Right cardiac atrium (tissue), 5 donors: ENCODE data around the gene AMIGO2. TPM values are rescaled to one million over a fixed set of nuclear protein-coding genes. Genes with fewer than 3 reads are reported as not detected.
"Not testable (repeated sequence)": the region's sequence is repeated elsewhere in the genome, so short reads cannot be mapped to it uniquely, and the experiment has no call there.

Experiments used
- ATAC-seq, 2 donors: fragments of 200-7000 bp; cut with Tn5 transposase; one replicate each; pipeline versions ENCODE4 v1.8.0 to v1.9.1; 2020; ENCODE audit warnings: moderate library complexity in 2 of 2, mild to moderate bottlenecking in 1 of 2
- DNase-seq, 3 donors: peaks; one replicate each; pipeline ENCODE4 v3.0.0-alpha.2; 2020
- H3K27ac ChIP-seq: one replicate; pipeline ENCODE4 v1.5.1; 2013; ENCODE audit warnings: mild to moderate bottlenecking, low read length, control low read depth, moderate library complexity
- H3K27me3 ChIP-seq: one replicate; pipeline ENCODE4 v1.6.1; 2013; ENCODE audit not compliant: control insufficient read depth, insufficient read depth
- H3K4me1 ChIP-seq: one replicate; pipeline ENCODE4 v1.6.1; 2013; ENCODE audit warnings: low read length; ENCODE audit not compliant: control insufficient read depth, insufficient read depth
- H3K4me3 ChIP-seq: one replicate; pipeline ENCODE4 v1.5.1; 2013; ENCODE audit warnings: low read length, control low read depth
- H3K9me3 ChIP-seq: one replicate; pipeline ENCODE4 v1.6.1; 2013; ENCODE audit warnings: low read length; ENCODE audit not compliant: control insufficient read depth
- WGBS: extraction: QIAGEN DNeasy Blood & Tissue Kit; methylation state at CpG from one replicate; pipeline ENCODE4 v1.1.7; 2013; 5-methylcytosine and 5-hydroxymethylcytosine counted together
- intact Hi-C, 4 donors: fragments of 100-400 bp; cut with DNase I; formaldehyde crosslinking; loops; one replicate each; pipeline versions ENCODE4 v1.11.0 to v1.14.0; 2022 to 2023
- long read RNA-seq, 4 donors: library from polyadenylated mRNA; unstranded; transcript quantifications; one replicate each; pipeline ENCODE4 v2.0.0, GENCODE V29; 2020 to 2021
- polyA plus RNA-seq: library from polyadenylated mRNA; stranded (reverse); fragments of 200-250 nt; gene quantifications from one replicate; pipeline ENCODE4 v1.2.3, GENCODE V29; 2013
- total RNA-seq, 4 donors: library from RNA; stranded (reverse); fragmentation: NEBNext Ultra II Directional; extraction: Animal tissue kit (Norgen Biotek cat#: 25700); gene quantifications; one replicate each; pipeline ENCODE4 v1.2.1, GENCODE V29; 2021
- donor health status: healthy with polysubstance abuse.
- donor health status: DM: no; HTN: yes; CAD: no.
- donor health status: DM: no; HTN: no; CAD: no.
- donor health status: DM: no; HTN: yes; CAD: no; lungs with severe emphysema.
- donor health status: DM: yes; HTN: yes; CAD: no.

AMIGO2 gene
- 1 to 10 TPM; 5.4 to 8.7 (median 6.9) TPM for total RNA-seq
- 5.2 TPM for polyA plus RNA-seq
- long read RNA-seq, donor 1, transcript AMIGO2-201 (2 exons, 3,763 nt), result major isoform, 9 of 18 reads
- long read RNA-seq, donor 1, partial matches to known transcripts, result 0 of 18 reads
- long read RNA-seq, donor 1, other reads (novel, unspliced or antisense), result 3 of 18 reads
- long read RNA-seq, donor 2, partial matches to known transcripts, result 0 of 5 reads
- long read RNA-seq, donor 2, other reads (novel, unspliced or antisense), result 1 of 5 reads
- long read RNA-seq, donor 3, transcript AMIGO2-201 (2 exons, 3,763 nt), result major isoform, 17 of 29 reads
- long read RNA-seq, donor 3, transcript AMIGO2-203 (3 exons, 2,856 nt), result minor isoform, 8 of 29 reads
- long read RNA-seq, donor 3, partial matches to known transcripts, result 2 of 29 reads
- long read RNA-seq, donor 3, other reads (novel, unspliced or antisense), result 0 of 29 reads
- long read RNA-seq, donor 4, partial matches to known transcripts, result 0 of 2 reads
- long read RNA-seq, donor 4, other reads (novel, unspliced or antisense), result 0 of 2 reads

GRCh38 chr12:47079468-47079980 is at the start of gene AMIGO2, which contains the start of gene PCED1B:
Gene AMIGO2 (minus strand): TSS chr12:47079959. CDS start chr12:47079002, 957 bp downstream.
Gene PCED1B (plus strand): TSS chr12:47079621. CDS start chr12:47235064, 155,443 bp downstream.
- peak within 1 kb of the TSS; percentile 90 for H3K4me3 ChIP-seq
- DNase-seq (peak; percentile 85 to 92 (median 92)), ATAC-seq (peak; percentile 73 to 83)
- intact Hi-C loops, result no loop called here
- H3K9me3 ChIP-seq, result no peaks in the 10 kb centered on the region
- WGBS, result under 1% methylated on average over 58 of the region's 58 CpGs
- no peaks in the 10 kb centered on the region for H3K27me3 ChIP-seq
- peak within 1 kb of the TSS; percentile 61 for H3K27ac ChIP-seq
- H3K4me1 ChIP-seq, result peaks cover 11% of the 10 kb centered on the region

GRCh38 chr12:47126246-47126645 is 46.5 kb upstream of the AMIGO2 start:
- H3K4me1 ChIP-seq, result no peaks in the 10 kb centered on the region
- 87% methylated on average over 1 of the region's 1 CpG for WGBS
- no peaks in the 10 kb centered on the region for H3K9me3 ChIP-seq
- no peak overlapping the region for H3K4me3 ChIP-seq
- no peaks in the 10 kb centered on the region for H3K27me3 ChIP-seq
- no peak overlapping the region for H3K27ac ChIP-seq
- intact Hi-C loops, result no loop called here
- no peak for ATAC-seq
- DNase-seq, result no peak

- Histone ChIP-seq H3K4me1 (no peaks in the 10 kb centered on the region), H3K27me3 (no peaks in the 10 kb centered on the region), H3K9me3 (no peaks in the 10 kb centered on the region), H3K4me3 (no peak overlapping the region), H3K27ac (no peak overlapping the region)
- ATAC-seq, result no peak
- 45% methylated on average over 1 of the region's 1 CpG for WGBS
- DNase-seq, result no peak
- intact Hi-C loops, result no loop called here
Observed at GRCh38 chr12:47124451-47124850, 44.7 kb upstream of the AMIGO2 start.

- intact Hi-C loops, result no loop called here
- no peak for DNase-seq
- WGBS, result 38% methylated on average over 1 of the region's 1 CpG
- H3K9me3 ChIP-seq, result no peaks in the 10 kb centered on the region
- no peaks in the 10 kb centered on the region for H3K27me3 ChIP-seq
- no peak overlapping the region for H3K27ac ChIP-seq
- ATAC-seq, result no peak
- no peaks in the 10 kb centered on the region for H3K4me1 ChIP-seq
- H3K4me3 ChIP-seq, result no peak overlapping the region
Observed at GRCh38 chr12:47123730-47124129, 44.0 kb upstream of the AMIGO2 start.

GRCh38 chr12:47122602-47123001 is 42.8 kb upstream of the AMIGO2 start:
- Histone ChIP-seq H3K4me1 (no peaks in the 10 kb centered on the region), H3K27me3 (no peaks in the 10 kb centered on the region), H3K9me3 (no peaks in the 10 kb centered on the region), H3K4me3 (no peak overlapping the region), H3K27ac (no peak overlapping the region)
- WGBS, result 92% methylated on average over 1 of the region's 1 CpG
- ATAC-seq, result no peak
- DNase-seq, result no peak
- intact Hi-C loops, result no loop called here

- Histone ChIP-seq H3K4me1 (no peaks in the 10 kb centered on the region), H3K27me3 (no peaks in the 10 kb centered on the region), H3K4me3 (no peak overlapping the region), H3K9me3 (no peaks in the 10 kb centered on the region), H3K27ac (no peak overlapping the region)
- intact Hi-C loops, result no loop called here
- ATAC-seq, result no peak
- DNase-seq, result no peak
- WGBS, result 89% methylated on average over 5 of the region's 5 CpGs
Observed at GRCh38 chr12:47121146-47121545, 41.4 kb upstream of the AMIGO2 start.

- H3K27ac ChIP-seq, result no peak overlapping the region
- ATAC-seq, result no peak
- 92% methylated on average over 3 of the region's 3 CpGs for WGBS
Observed at GRCh38 chr12:47120736-47121135, 41.0 kb upstream of the AMIGO2 start.

GRCh38 chr12:47117305-47117704 is 37.5 kb upstream of the AMIGO2 start:
- H3K4me3 ChIP-seq, intact Hi-C loops, H3K27ac ChIP-seq, H3K4me1 ChIP-seq, H3K9me3 ChIP-seq, H3K27me3 ChIP-seq, ATAC-seq, DNase-seq: not testable (repeated sequence)
- WGBS, result 73% methylated on average over 1 of the region's 3 CpGs

More at GRCh38 chr12:47120736-47121135, 41.0 kb upstream of the AMIGO2 start:
- DNase-seq, result no peak
- intact Hi-C loops, result no loop called here
- no peaks in the 10 kb centered on the region for H3K27me3 ChIP-seq
- H3K4me3 ChIP-seq, result no peak overlapping the region
- no peaks in the 10 kb centered on the region for H3K9me3 ChIP-seq
- no peaks in the 10 kb centered on the region for H3K4me1 ChIP-seq

- intact Hi-C loops, result no loop called here
- ATAC-seq (no peak), DNase-seq (no peak)
- Histone ChIP-seq H3K4me1 (no peaks in the 10 kb centered on the region), H3K4me3 (no peak overlapping the region), H3K9me3 (no peaks in the 10 kb centered on the region), H3K27me3 (no peaks in the 10 kb centered on the region), H3K27ac (no peak overlapping the region)
- WGBS, result 71% methylated on average over 5 of the region's 5 CpGs
Observed at GRCh38 chr12:47114481-47114892, 34.7 kb upstream of the AMIGO2 start.

- ATAC-seq (no peak), DNase-seq (no peak)
- Histone ChIP-seq H3K4me1 (no peaks in the 10 kb centered on the region), H3K9me3 (no peaks in the 10 kb centered on the region), H3K4me3 (no peak overlapping the region), H3K27me3 (no peaks in the 10 kb centered on the region), H3K27ac (no peak overlapping the region)
- 53% methylated on average over 2 of the region's 2 CpGs for WGBS
- intact Hi-C loops, result no loop called here
Observed at GRCh38 chr12:47112679-47113078, 32.9 kb upstream of the AMIGO2 start.

GRCh38 chr12:47111854-47112253 is 32.1 kb upstream of the AMIGO2 start:
- WGBS, result 90% methylated on average over 6 of the region's 6 CpGs
- intact Hi-C loops, result no loop called here
- H3K27ac ChIP-seq, result no peak overlapping the region
- DNase-seq (no peak), ATAC-seq (no peak)
- no peaks in the 10 kb centered on the region for H3K9me3 ChIP-seq
- H3K27me3 ChIP-seq, result no peaks in the 10 kb centered on the region
- H3K4me1 ChIP-seq, result no peaks in the 10 kb centered on the region
- no peak overlapping the region for H3K4me3 ChIP-seq
